PC-3 (cell line): Measurements from ENCODE around the gene ADGRG6. TPM values are rescaled to one million over a fixed set of nuclear protein-coding genes. Genes with fewer than 3 reads are reported as not detected.

Experiments
- ATAC-seq: fragments of 200-7000 bp; cut with Tn5 transposase; 2 replicates; pipeline ENCODE4 v1.9.1; 2020; ENCODE audit warnings: mild to moderate bottlenecking, moderate library complexity
- BruUV-seq: library from RNA; stranded (reverse); fragments of 400-500 nt; replicated peaks from 2 replicates; lab custom pipeline; 2021; lab: Mats Ljungman, UMichigan
- CTCF ChIA-PET: fragments of 300-600 bp; sonication (Branson Sonifier 250); formaldehyde crosslinking; loops from one replicate; lab custom pipeline; 2022; ENCODE audit warnings: antibody characterized with exemption; lab: Charles Lee
- POLR2A ChIA-PET: fragments of 300-600 bp; sonication (Branson Sonifier 250); formaldehyde crosslinking; loops from one replicate; lab custom pipeline; 2022; ENCODE audit warnings: antibody characterized with exemption; ENCODE audit not compliant: unreplicated experiment; lab: Charles Lee
- DNase-seq: peaks from one replicate; pipeline ENCODE4 v3.0.0-alpha.2; 2015
- H2AFZ ChIP-seq: fragments of 300-600 bp; sonication (generic); 2 replicates; pipeline ENCODE4 v1.6.0; 2016; ENCODE audit warnings: antibody characterized with exemption, low read length
- H3F3A ChIP-seq: fragments of 300-600 bp; sonication (generic); one replicate; pipeline ENCODE4 v1.6.0; 2017; ENCODE audit warnings: antibody characterized with exemption, low read length, control low read depth, mild to moderate bottlenecking; ENCODE audit not compliant: unreplicated experiment
- H3K27ac ChIP-seq: fragments of 300-600 bp; sonication (generic); 2 replicates; pipeline ENCODE4 v1.5.1; 2016; ENCODE audit warnings: mild to moderate bottlenecking, low read length
- H3K27me3 ChIP-seq: fragments of 300-600 bp; sonication (generic); 2 replicates; pipeline ENCODE4 v1.6.1; 2016; ENCODE audit warnings: low read length, mixed read lengths
- H3K36me3 ChIP-seq: fragments of 300-600 bp; sonication (generic); 2 replicates; pipeline ENCODE4 v1.6.1; 2016; ENCODE audit warnings: low read depth, mixed run types, low read length, mixed read lengths
- H3K4me1 ChIP-seq: fragments of 300-600 bp; sonication (generic); 2 replicates; pipeline ENCODE4 v1.5.1; 2016; ENCODE audit warnings: low read length; ENCODE audit not compliant: insufficient read depth
- H3K4me2 ChIP-seq: fragments of 300-600 bp; sonication (generic); 2 replicates; pipeline ENCODE4 v1.6.0; 2016; ENCODE audit warnings: low read length
- H3K4me3 ChIP-seq: fragments of 300-600 bp; sonication (generic); 2 replicates; pipeline ENCODE4 v1.5.1; 2016; ENCODE audit warnings: mild to moderate bottlenecking, low read length, mixed read lengths
- H3K79me2 ChIP-seq: fragments of 300-600 bp; sonication (generic); 2 replicates; pipeline ENCODE4 v1.6.1; 2017; ENCODE audit warnings: low read length, mixed read lengths
- H3K9ac ChIP-seq: fragments of 300-600 bp; sonication (generic); 2 replicates; pipeline ENCODE4 v1.6.0; 2016; ENCODE audit warnings: mild to moderate bottlenecking, low read length
- H3K9me2 ChIP-seq: fragments of 300-600 bp; sonication (generic); replicated peaks from 2 replicates; pipeline ENCODE4 v1.6.1; 2016; ENCODE audit warnings: mixed run types, low read length, mixed read lengths
- H3K9me3 ChIP-seq: fragments of 300-600 bp; sonication (generic); 2 replicates; pipeline ENCODE4 v1.6.1; 2016; ENCODE audit warnings: low read length, mixed read lengths
- H4K20me1 ChIP-seq: fragments of 300-600 bp; sonication (generic); 2 replicates; pipeline ENCODE4 v1.6.1; 2016; ENCODE audit warnings: low read length, mixed read lengths
- CTCF ChIP-seq: fragments of 300-600 bp; sonication (generic); conservative IDR thresholded peaks from 2 replicates; pipeline ENCODE4 v1.5.1; 2017; ENCODE audit warnings: antibody characterized with exemption, low read depth, mild to moderate bottlenecking, low read length
- EZH2 ChIP-seq: fragments of 300-600 bp; sonication (generic); IDR thresholded peaks from one replicate; pipeline ENCODE4 v1.6.1; 2017; ENCODE audit warnings: antibody characterized with exemption, mild to moderate bottlenecking, low read length; ENCODE audit not compliant: unreplicated experiment
- EZH2phosphoT487 ChIP-seq: fragments of 300-600 bp; sonication (generic); IDR thresholded peaks from 2 replicates; pipeline ENCODE4 v1.6.1; 2018; ENCODE audit warnings: mild to moderate bottlenecking, antibody characterized with exemption, low read length, borderline replicate concordance
- intact Hi-C: fragments of 100-400 bp; cut with micrococcal nuclease; formaldehyde crosslinking; loops from 2 replicates; pipeline ENCODE4 v1.9.0; 2023
- total RNA-seq: library from RNA; depleted of rRNA; stranded (reverse); fragments of >200 nt; gene quantifications from 2 replicates; pipeline ENCODE4 v1.2.3, GENCODE V29; 2014

ADGRG6 gene
- total RNA-seq, 1 experiment from 2014 or later = 73.2 TPM

- TF ChIP-seq EZH2 (no peak), CTCF (no peak), EZH2phosphoT487 (no peak)
- intact Hi-C loops = no loop called here
- Histone ChIP-seq H4K20me1 (no peaks in the 10 kb centered on the region), H2AFZ (no peak overlapping the region), H3K9ac (no peak overlapping the region), H3K9me2 (no peaks in the 10 kb centered on the region), H3K4me3 (no peak overlapping the region), H3K9me3 (no peaks in the 10 kb centered on the region), H3K27me3 (no peaks in the 10 kb centered on the region), H3K36me3 (no peaks in the 10 kb centered on the region), H3K27ac (no peak overlapping the region), H3F3A (no peaks in the 10 kb centered on the region), H3K79me2 (no peaks in the 10 kb centered on the region), H3K4me1 (peaks cover 7% of the 10 kb centered on the region), H3K4me2 (no peak overlapping the region)
- ATAC-seq (no peak), DNase-seq (no peak)
- BruUV-seq = no TSS peak
- ChIA-PET POLR2A (no interaction called here), CTCF (no interaction called here)
These were observed 17.4 kb upstream of the ADGRG6 start for GRCh38 chr6:142284419-142284818.

GRCh38 chr6:142285235-142286087 is 16.3 kb upstream of the ADGRG6 start:
- H2AFZ ChIP-seq = no peak overlapping the region
- H3K9ac ChIP-seq = no peak overlapping the region
- H3K79me2 ChIP-seq = no peaks in the 10 kb centered on the region
- H3K9me2 ChIP-seq = no peaks in the 10 kb centered on the region
- BruUV-seq = no TSS peak
- ATAC-seq (no peak), DNase-seq (no peak)
- H3K27ac ChIP-seq = no peak overlapping the region
- intact Hi-C loops = no loop called here
- no peaks in the 10 kb centered on the region for H3K36me3 ChIP-seq
- no peaks in the 10 kb centered on the region for H3K4me1 ChIP-seq
- H4K20me1 ChIP-seq = no peaks in the 10 kb centered on the region
- H3K4me2 ChIP-seq = no peak overlapping the region
- no peak for TF ChIP-seq EZH2
- no peak for TF ChIP-seq CTCF
- TF ChIP-seq EZH2phosphoT487 = no peak
- H3K4me3 ChIP-seq = no peak overlapping the region
- POLR2A ChIA-PET = interaction anchor here (0.6 kb wide), 1 partner anchor 271 kb away, joined by 3 read pairs; no protein-coding TSS in a partner anchor
- CTCF ChIA-PET = no interaction called here
- H3F3A ChIP-seq = no peaks in the 10 kb centered on the region
- H3K9me3 ChIP-seq = no peaks in the 10 kb centered on the region
- no peaks in the 10 kb centered on the region for H3K27me3 ChIP-seq

GRCh38 chr6:142286088-142286409 is 15.8 kb upstream of the ADGRG6 start:
- Histone ChIP-seq H3K4me2 (no peak overlapping the region), H4K20me1 (no peaks in the 10 kb centered on the region), H3K36me3 (no peaks in the 10 kb centered on the region), H3K27ac (no peak overlapping the region), H3K4me3 (no peak overlapping the region), H3K9me3 (no peaks in the 10 kb centered on the region), H3F3A (no peaks in the 10 kb centered on the region), H3K4me1 (no peaks in the 10 kb centered on the region), H3K27me3 (no peaks in the 10 kb centered on the region), H3K9me2 (no peaks in the 10 kb centered on the region), H2AFZ (no peak overlapping the region), H3K79me2 (no peaks in the 10 kb centered on the region), H3K9ac (no peak overlapping the region)
- POLR2A ChIA-PET = interaction anchor here (0.6 kb wide), 1 partner anchor 271 kb away, joined by 3 read pairs; no protein-coding TSS in a partner anchor
- intact Hi-C loops = no loop called here
- ATAC-seq (no peak), DNase-seq (no peak)
- TF ChIP-seq CTCF (no peak), EZH2 (no peak), EZH2phosphoT487 (no peak)
- BruUV-seq = no TSS peak
- CTCF ChIA-PET = no interaction called here
